ENCODE measurements around the gene MYO1D. TPM values are rescaled to one million over a fixed set of nuclear protein-coding genes. Genes with fewer than 3 reads are reported as not detected.

The MYO1D gene
- total and polyA plus RNA-seq, 8 donors, result 22.0 to 92.8 (median 27.4) TPM

- H3K27ac ChIP-seq, result no peak overlapping the region
- peaks cover 0 to 17% of the 10 kb centered on the region in 2 donors for H3K4me1 ChIP-seq
- TF ChIP-seq CTCF (IDR thresholded peaks at IDR 0.05), result no peak
- intact Hi-C loops (cut with DNase I), result no loop called here
- no peak for ATAC-seq
- no peak overlapping the region for H3K4me3 ChIP-seq
- no peaks in the 10 kb centered on the region for H3K9me3 ChIP-seq
- H3K27me3 ChIP-seq, result no peaks in the 10 kb centered on the region
- DNase-seq, result no peak
- no peaks in the 10 kb centered on the region for H3K36me3 ChIP-seq
Measured at GRCh38 chr17:32831223-32831622, 45.7 kb downstream of the MYO1D start.

- H3K27ac ChIP-seq, result peak overlapping the region; percentile 57 to 60
- H3K9me3 ChIP-seq, result no peaks in the 10 kb centered on the region
- TF ChIP-seq CTCF (IDR thresholded peaks at IDR 0.05), result no peak
- H3K27me3 ChIP-seq, result peaks cover 0 to 5% of the 10 kb centered on the region in 2 donors
- ATAC-seq (no peak), DNase-seq (no peak)
- H3K4me1 ChIP-seq, result peaks cover 0 to 17% of the 10 kb centered on the region in 2 donors
- intact Hi-C loops (cut with DNase I), result no loop called here
- H3K36me3 ChIP-seq, result no peaks in the 10 kb centered on the region
- no peak overlapping the region for H3K4me3 ChIP-seq
Measured at GRCh38 chr17:32828822-32829221, 48.1 kb downstream of the MYO1D start.

- ATAC-seq, result no peak
- no peak for TF ChIP-seq CTCF (IDR thresholded peaks at IDR 0.05)
- intact Hi-C loops (cut with DNase I), result no loop called here
- H3K27me3 ChIP-seq, result peaks cover 0 to 19% of the 10 kb centered on the region in 2 donors
- peak overlapping the region; percentile 57 to 60 for H3K27ac ChIP-seq
- no peaks in the 10 kb centered on the region for H3K36me3 ChIP-seq
- peaks cover 0 to 17% of the 10 kb centered on the region in 2 donors for H3K4me1 ChIP-seq
- H3K4me3 ChIP-seq, result no peak overlapping the region
- no peak for DNase-seq
- no peaks in the 10 kb centered on the region for H3K9me3 ChIP-seq
Measured at GRCh38 chr17:32827227-32827626, 49.7 kb downstream of the MYO1D start.

- Histone ChIP-seq H3K27me3 (peaks cover 0 to 22% of the 10 kb centered on the region in 2 donors), H3K27ac (no peak overlapping the region), H3K36me3 (no peaks in the 10 kb centered on the region), H3K4me3 (no peak overlapping the region), H3K9me3 (no peaks in the 10 kb centered on the region), H3K4me1 (peaks cover 0 to 12% of the 10 kb centered on the region in 2 donors)
- DNase-seq, result no peak
- intact Hi-C loops (cut with DNase I), result no loop called here
- TF ChIP-seq CTCF (IDR thresholded peaks at IDR 0.05), result no peak
- no peak for ATAC-seq
Measured at GRCh38 chr17:32826076-32826475, 50.8 kb downstream of the MYO1D start.

DNA sequence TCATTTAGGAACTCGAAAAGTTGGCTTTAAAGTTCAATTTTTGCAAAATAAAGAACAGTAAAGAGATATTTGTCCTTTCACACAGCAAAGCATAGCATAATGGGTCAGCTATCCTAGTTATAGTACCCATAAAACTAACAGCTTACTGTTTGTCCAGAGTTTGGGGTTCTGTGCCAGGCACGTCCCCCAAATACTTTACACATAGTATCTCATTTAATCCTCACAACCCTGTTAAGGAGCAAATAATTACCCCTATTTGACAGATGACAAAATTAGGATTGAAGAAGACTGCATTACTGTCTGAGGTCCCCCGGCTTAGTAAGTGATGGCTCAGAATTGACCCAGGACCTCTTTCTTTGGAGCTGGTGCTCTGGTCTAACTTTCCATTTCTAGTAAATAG lies 52.6 kb downstream of the MYO1D start:
- no peak overlapping the region for H3K4me3 ChIP-seq
- no peaks in the 10 kb centered on the region for H3K36me3 ChIP-seq
- intact Hi-C loops (cut with DNase I), result no loop called here
- DNase-seq (no peak), ATAC-seq (no peak)
- H3K9me3 ChIP-seq, result no peaks in the 10 kb centered on the region
- no peak overlapping the region for H3K27ac ChIP-seq
- TF ChIP-seq CTCF (IDR thresholded peaks at IDR 0.05), result no peak
- H3K27me3 ChIP-seq, result peaks cover 0 to 22% of the 10 kb centered on the region in 2 donors
- peaks cover 0 to 11% of the 10 kb centered on the region in 2 donors for H3K4me1 ChIP-seq
